WTC11 (cell line): ENCODE measurements around the gene C3orf49. TPM values are rescaled to one million over a fixed set of nuclear protein-coding genes. Genes with fewer than 3 reads are reported as not detected.
A peak's percentile ranks its signal among the peaks of the same experiment; 100 is the strongest.

ENCODE experiments used
- ATAC-seq: fragments of 200-7000 bp; cut with Tn5 transposase; 2 replicates; pipeline ENCODE4 v1.10.0; 2021; ENCODE audit warnings: mild to moderate bottlenecking, moderate library complexity
- CTCF ChIA-PET: fragments of 300-600 bp; sonication (Branson Sonifier 250); formaldehyde crosslinking; loops from one replicate; lab custom pipeline; 2021; ENCODE audit warnings: antibody characterized with exemption; lab: Charles Lee
- POLR2A ChIA-PET: fragments of 350-600 bp; sonication (Branson Sonifier 250); formaldehyde crosslinking; loops from one replicate; lab custom pipeline; 2021; ENCODE audit warnings: antibody characterized with exemption; lab: Charles Lee
- DNase-seq: peaks from one replicate; pipeline ENCODE4 v3.0.0; 2021; ENCODE audit warnings: low spot score
- H3K27ac Mint-ChIP-seq: 2 replicates; pipeline ENCODE4 v1.8.0; 2021; ENCODE audit warnings: mixed read lengths
- H3K27me3 Mint-ChIP-seq: 2 replicates; pipeline ENCODE4 v1.8.0; 2021; ENCODE audit warnings: low read depth, mild to moderate bottlenecking, moderate library complexity, mixed read lengths
- H3K36me3 Mint-ChIP-seq: 2 replicates; pipeline ENCODE4 v1.8.0; 2021; ENCODE audit warnings: mixed read lengths
- H3K4me1 Mint-ChIP-seq: 2 replicates; pipeline ENCODE4 v1.8.0; 2022; ENCODE audit warnings: mixed read lengths
- H3K4me3 Mint-ChIP-seq: 2 replicates; pipeline ENCODE4 v1.8.0; 2021; ENCODE audit warnings: mild to moderate bottlenecking, moderate library complexity, mixed read lengths
- H3K9me3 Mint-ChIP-seq: 2 replicates; pipeline ENCODE4 v1.8.0; 2021; ENCODE audit warnings: mixed read lengths
- ATF6 ChIP-seq: sonication (generic); formaldehyde crosslinking; IDR thresholded peaks from 2 replicates; pipeline ENCODE4 v1.8.1; 2023; ENCODE audit warnings: mild to moderate bottlenecking, missing genetic modification reagents
- CBFB ChIP-seq: sonication (generic); formaldehyde crosslinking; IDR thresholded peaks from 2 replicates; pipeline ENCODE4 v1.8.1; 2022; ENCODE audit warnings: mild to moderate bottlenecking, low read depth, missing genetic modification reagents
- CREM ChIP-seq: sonication (generic); formaldehyde crosslinking; IDR thresholded peaks from 2 replicates; pipeline ENCODE4 v1.8.1; 2022; ENCODE audit warnings: mild to moderate bottlenecking, missing genetic modification reagents, moderate library complexity
- E2F1 ChIP-seq: sonication (generic); formaldehyde crosslinking; IDR thresholded peaks from 2 replicates; pipeline ENCODE4 v1.8.0; 2022; ENCODE audit warnings: mild to moderate bottlenecking, missing genetic modification reagents
- E2F4 ChIP-seq: sonication (generic); formaldehyde crosslinking; IDR thresholded peaks from 2 replicates; pipeline ENCODE4 v1.8.1; 2022; ENCODE audit warnings: low read depth, mild to moderate bottlenecking, moderate library complexity, missing genetic modification reagents, borderline replicate concordance
- E2F5 ChIP-seq: sonication (generic); formaldehyde crosslinking; IDR thresholded peaks from 2 replicates; pipeline ENCODE4 v1.8.1; 2022; ENCODE audit warnings: mild to moderate bottlenecking, moderate library complexity, missing genetic modification reagents
- ELF4 ChIP-seq: sonication (generic); formaldehyde crosslinking; IDR thresholded peaks from 2 replicates; pipeline ENCODE4 v1.8.1; 2022; ENCODE audit warnings: low read depth, mild to moderate bottlenecking, moderate library complexity, missing genetic modification reagents
- EMX1 ChIP-seq: fragments of 250-450 bp; sonication (Bioruptor Pico); IDR thresholded peaks from 2 replicates; pipeline ENCODE4 v1.8.0; 2021; ENCODE audit warnings: mild to moderate bottlenecking
- ESRRA ChIP-seq: sonication (generic); formaldehyde crosslinking; IDR thresholded peaks from 2 replicates; pipeline ENCODE4 v1.8.1; 2022; ENCODE audit warnings: mild to moderate bottlenecking, missing genetic modification reagents, borderline replicate concordance
- FOXK1 ChIP-seq: sonication (generic); formaldehyde crosslinking; IDR thresholded peaks from 2 replicates; pipeline ENCODE4 v1.8.0; 2022; ENCODE audit warnings: mild to moderate bottlenecking, moderate library complexity, missing genetic modification reagents
- FOXP1 ChIP-seq: sonication (generic); formaldehyde crosslinking; IDR thresholded peaks from 2 replicates; pipeline ENCODE4 v1.8.0; 2022; ENCODE audit warnings: missing genetic modification reagents, mild to moderate bottlenecking, moderate library complexity, borderline replicate concordance
- KAT7 ChIP-seq: sonication (generic); formaldehyde crosslinking; IDR thresholded peaks from 2 replicates; pipeline ENCODE4 v1.8.1; 2023; ENCODE audit warnings: missing genetic modification reagents, mild to moderate bottlenecking, borderline replicate concordance
- RORB ChIP-seq: fragments of 250-450 bp; sonication (Bioruptor Pico); IDR thresholded peaks from 2 replicates; pipeline ENCODE4 v1.9.0; 2021; ENCODE audit warnings: mild to moderate bottlenecking
- SP1 ChIP-seq: sonication (generic); formaldehyde crosslinking; conservative IDR thresholded peaks from 2 replicates; pipeline ENCODE4 v1.8.1; 2022; ENCODE audit warnings: missing genetic modification reagents
- TP53 ChIP-seq: sonication (generic); formaldehyde crosslinking; IDR thresholded peaks from 2 replicates; pipeline ENCODE4 v1.8.1; 2023; ENCODE audit warnings: mild to moderate bottlenecking, missing genetic modification reagents
- USF2 ChIP-seq: sonication (generic); formaldehyde crosslinking; IDR thresholded peaks from 2 replicates; pipeline ENCODE4 v1.8.1; 2023; ENCODE audit warnings: mild to moderate bottlenecking, missing genetic modification reagents, moderate library complexity
- ZMAT4 ChIP-seq: fragments of 250-450 bp; sonication (Bioruptor Pico); IDR thresholded peaks from 2 replicates; pipeline ENCODE4 v1.9.0; 2021; ENCODE audit warnings: mild to moderate bottlenecking
- ZNF416 ChIP-seq: fragments of 250-450 bp; sonication (Bioruptor Pico); IDR thresholded peaks from 2 replicates; pipeline ENCODE4 v1.9.0; 2021; ENCODE audit warnings: mild to moderate bottlenecking, inconsistent platforms
- total RNA-seq: library from RNA; stranded (reverse); gene quantifications from 3 replicates; pipeline ENCODE4 v1.2.3, GENCODE V29; 2021

Gene C3orf49
- total RNA-seq, 1 experiment from 2014 or later = not detected

- H3K27ac Mint-ChIP-seq = no peak overlapping the region
- ATAC-seq = no peak
- H3K4me3 Mint-ChIP-seq = no peak overlapping the region
- DNase-seq = no peak
- TF ChIP-seq RORB (no peak), USF2 (no peak), E2F1 (CRISPR knock-in tag) (no peak), TP53 (CRISPR knock-in tag) (no peak), SP1 (CRISPR knock-in tag) (no peak), E2F5 (CRISPR knock-in tag) (no peak), EMX1 (no peak), ZMAT4 (CRISPR knock-in tag) (no peak), CBFB (CRISPR knock-in tag) (no peak), KAT7 (no peak)
- no peaks in the 10 kb centered on the region for H3K27me3 Mint-ChIP-seq
- peaks cover 68% of the 10 kb centered on the region for H3K4me1 Mint-ChIP-seq
- POLR2A ChIA-PET = no interaction called here
- no peaks in the 10 kb centered on the region for H3K9me3 Mint-ChIP-seq
- H3K36me3 Mint-ChIP-seq = no peaks in the 10 kb centered on the region; the same call in 1 of the 2 replicates
- CTCF ChIA-PET = no interaction called here
Measured at GRCh38 chr3:63860776-63861175, 41.7 kb downstream of the C3orf49 start.

- 0 out of 2 replicates have a peak overlapping the region, but pooled peaks have one; percentile 2 for H3K27ac Mint-ChIP-seq
- POLR2A ChIA-PET = no interaction called here
Measured at GRCh38 chr3:63861306-63861705, 42.2 kb downstream of the C3orf49 start.

GRCh38 chr3:63862804-63863149 lies 43.7 kb downstream of the C3orf49 start:
- POLR2A ChIA-PET = interaction anchor here (0.9 kb wide), 1 partner anchor 14 kb away, joined by 3 read pairs; no protein-coding TSS in a partner anchor
- peak overlapping the region; percentile 20 for H3K27ac Mint-ChIP-seq
- TF ChIP-seq ELF4 (CRISPR knock-in tag) = no peak
- peaks cover 4% of the 10 kb centered on the region; the same call in 1 of the 2 replicates for H3K36me3 Mint-ChIP-seq
- DNase-seq (no peak), ATAC-seq (peak; percentile 11)
- H3K4me1 Mint-ChIP-seq = peaks cover 51% of the 10 kb centered on the region
- peak overlapping the region; percentile 87 for H3K4me3 Mint-ChIP-seq
- H3K27me3 Mint-ChIP-seq = no peaks in the 10 kb centered on the region
- CTCF ChIA-PET = interaction anchor here (0.5 kb wide), 1 partner anchor 67 kb away, joined by 3 read pairs; no protein-coding TSS in a partner anchor
- no peaks in the 10 kb centered on the region for H3K9me3 Mint-ChIP-seq

More at GRCh38 chr3:63861306-63861705, 42.2 kb downstream of the C3orf49 start:
- no peak for DNase-seq
- 0 out of 2 replicates have a peak, but pooled peaks have one; percentile 19 for TF ChIP-seq FOXK1 (CRISPR knock-in tag)
- no peak for TF ChIP-seq ZNF416 (CRISPR knock-in tag)
- Mint-ChIP-seq H3K4me3 (peak overlapping the region; percentile 10; the same call in 1 of the 2 replicates), H3K9me3 (no peaks in the 10 kb centered on the region), H3K27me3 (no peaks in the 10 kb centered on the region), H3K4me1 (peaks cover 63% of the 10 kb centered on the region), H3K36me3 (peaks cover under 1% of the 10 kb centered on the region; the same call in 1 of the 2 replicates)
- CTCF ChIA-PET = no interaction called here
- peak; percentile 5; the same call in 1 of the 2 replicates for ATAC-seq

GRCh38 chr3:63863150-63864007 lies 44.3 kb downstream of the C3orf49 start, which contains the start of the genes ATXN7 and THOC7:
Gene ATXN7, plus strand, starts transcription at chr3:63863867. Its CDS starts 48,732 bp downstream, at chr3:63912599.
Gene THOC7, minus strand, starts transcription at chr3:63863805. Its CDS starts 15 bp downstream, at chr3:63863790.
- Mint-ChIP-seq H3K9me3 (no peaks in the 10 kb centered on the region), H3K4me3 (peak within 1 kb of the TSS; percentile 90), H3K27ac (peak within 1 kb of the TSS; percentile 31), H3K36me3 (peaks cover 4% of the 10 kb centered on the region; the same call in 1 of the 2 replicates), H3K4me1 (peaks cover 48% of the 10 kb centered on the region), H3K27me3 (no peaks in the 10 kb centered on the region)
- ChIA-PET CTCF (interaction anchor here (0.6 to 0.7 kb wide), 2 partner anchors 44 to 307 kb away, joined by 4 read pairs; no protein-coding TSS in a partner anchor), POLR2A (interaction anchor here (0.9 kb wide), 1 partner anchor 15 kb away, joined by 3 read pairs; no protein-coding TSS in a partner anchor)
- DNase-seq (peak; percentile 66), ATAC-seq (peak; percentile 55)
- 0 out of 2 replicates have a peak, but pooled peaks have one; percentile 57 for TF ChIP-seq KAT7
- TF ChIP-seq FOXP1 (CRISPR knock-in tag) = peak; percentile 66; the same call in 1 of the 2 replicates
- no peak for TF ChIP-seq ATF6 (CRISPR knock-in tag)
- 0 out of 2 replicates have a peak, but pooled peaks have one; percentile 27 for TF ChIP-seq CREM (CRISPR knock-in tag)
- peak; percentile 46; the same call in 1 of the 2 replicates for TF ChIP-seq ESRRA
- TF ChIP-seq E2F4 (CRISPR knock-in tag) = 0 out of 2 replicates have a peak, but pooled peaks have one; percentile 59
